K562 (cell line): Measurements from ENCODE around the gene MEST. TPM values are rescaled to one million over a fixed set of nuclear protein-coding genes. Genes with fewer than 3 reads are reported as not detected.

Experiments
- ATAC-seq: fragments of 200-7000 bp; cut with Tn5 transposase; 3 replicates; pipeline ENCODE4 v1.9.1; 2020; ENCODE audit warnings: moderate library complexity
- BruUV-seq: library from RNA; stranded (reverse); fragments of 400-500 nt; replicated peaks from 2 replicates; lab custom pipeline; 2021; lab: Mats Ljungman, UMichigan
- CTCF ChIA-PET: fragments of 300-600 bp; formaldehyde crosslinking; extraction: SDS; loops from one replicate; lab custom pipeline; 2021; ENCODE audit warnings: low intra/inter-chr PET ratio; lab: Yijun Ruan, JAX
- POLR2A ChIA-PET: fragments of 300-600, 350-650 bp; sonication (Branson Sonifier 250); formaldehyde crosslinking; extraction: SDS; loops from one replicate; lab custom pipeline; 2021; ENCODE audit warnings: antibody characterized with exemption, inconsistent platforms; lab: Yijun Ruan, JAX
- DNase-seq, 4 experiments: peaks; one replicate each; pipeline versions ENCODE4 v3.0.0 to v3.0.0-alpha.2; 2011 to 2018; ENCODE audit warnings: low spot score in 3 of 4, mixed read lengths in 3 of 4; ENCODE audit errors: extremely low read depth in 1 of 4
- FAIRE-seq: peaks from 2 replicates; lab custom pipeline; 2011; peaks lifted over from hg19 to GRCh38; lab: Jason Lieb, UNC
- H2AFZ ChIP-seq: 2 replicates; pipeline ENCODE4 v1.6.0; 2011; ENCODE audit warnings: low read depth, low read length, control low read depth, inconsistent platforms
- H3K27ac ChIP-seq: fragments of 200-600 bp; 3 replicates; pipeline ENCODE4 v1.8.0; 2011; ENCODE audit warnings: low read depth, mild to moderate bottlenecking, control low read depth, inconsistent platforms, low read length, moderate library complexity, mixed read lengths; ENCODE audit errors: extremely low read depth
- H3K27me3 ChIP-seq, 2 experiments: fragments of 300-600 bp in 1 of 2; 2 replicates in 1 of 2; 3 replicates in 1 of 2; pipeline versions ENCODE4 v1.6.0 to v1.8.0; 2011; ENCODE audit warnings: inconsistent platforms in 2 of 2, low read length in 2 of 2, mild to moderate bottlenecking in 1 of 2, mixed read lengths in 1 of 2, moderate library complexity in 1 of 2; ENCODE audit not compliant: control insufficient read depth in 2 of 2, insufficient read depth in 2 of 2
- H3K36me3 ChIP-seq: fragments of 300-600 bp; 3 replicates; pipeline ENCODE4 v1.8.0; 2011; ENCODE audit warnings: mild to moderate bottlenecking, low read length, inconsistent platforms; ENCODE audit not compliant: control insufficient read depth, insufficient read depth
- H3K4me1 ChIP-seq, 2 experiments: fragments of 200-600 bp in 1 of 2; replicated peaks in 1 of 2; 2 replicates in 1 of 2; 3 replicates in 1 of 2; pipeline versions ENCODE4 v1.5.1 to v1.8.0; 2011; ENCODE audit warnings: inconsistent platforms in 2 of 2, low read length in 2 of 2, mild to moderate bottlenecking in 1 of 2, mixed read lengths in 1 of 2, moderate library complexity in 1 of 2; ENCODE audit not compliant: control insufficient read depth in 2 of 2, insufficient read depth in 2 of 2
- H3K4me2 ChIP-seq: 2 replicates; pipeline ENCODE4 v1.6.1; 2011; ENCODE audit warnings: low read length, control low read depth, inconsistent platforms, mixed read lengths; ENCODE audit not compliant: insufficient read depth
- H3K4me3 ChIP-seq: fragments of 200-600 bp; sonication (generic), shearing (Covaris generic); 2 replicates; pipeline ENCODE4 v1.5.1; 2016; ENCODE audit warnings: control low read depth, inconsistent platforms
- H3K79me2 ChIP-seq: fragments of 200-600 bp; 3 replicates; pipeline ENCODE4 v1.8.0; 2011; ENCODE audit warnings: low read length, inconsistent platforms; ENCODE audit not compliant: control insufficient read depth, insufficient read depth
- H3K9ac ChIP-seq, 2 experiments: 2 replicates each; pipeline versions ENCODE4 v1.6.0 to v1.6.1; 2011; ENCODE audit warnings: low read depth in 2 of 2, low read length in 2 of 2, control low read depth in 1 of 2, inconsistent platforms in 1 of 2, mild to moderate bottlenecking in 1 of 2, mixed read lengths in 1 of 2; ENCODE audit not compliant: insufficient read depth in 1 of 2
- H3K9me1 ChIP-seq: one replicate; pipeline ENCODE4 v1.6.0; 2011; ENCODE audit warnings: inconsistent platforms, mild to moderate bottlenecking, low read length, moderate library complexity; ENCODE audit not compliant: control insufficient read depth, insufficient read depth
- H3K9me3 ChIP-seq: replicated peaks from 2 replicates; pipeline ENCODE4 v1.5.1; 2011; ENCODE audit warnings: low read depth, low read length, inconsistent platforms; ENCODE audit not compliant: control insufficient read depth, insufficient read depth
- H4K20me1 ChIP-seq: replicated peaks from 2 replicates; pipeline ENCODE4 v1.6.1; 2011; ENCODE audit warnings: low read length, inconsistent platforms, mixed read lengths; ENCODE audit not compliant: control insufficient read depth, insufficient read depth
- BHLHE40 ChIP-seq: IDR thresholded peaks from 2 replicates; pipeline ENCODE4 v1.6.1; 2011; ENCODE audit warnings: low read length, improper control_type of control experiment
- CREB3 ChIP-seq: fragments of 450-650 bp; conservative IDR thresholded peaks from 2 replicates; pipeline ENCODE4 v1.6.1; 2016; ENCODE audit warnings: missing genetic modification characterization, low read depth, mild to moderate bottlenecking, missing compliant biosample characterization, moderate library complexity
- ESRRA ChIP-seq: fragments of 450-650 bp; IDR thresholded peaks from 2 replicates; pipeline ENCODE4 v1.6.1; 2014; ENCODE audit warnings: low read depth, mild to moderate bottlenecking, moderate library complexity, borderline replicate concordance
- MCM7 ChIP-seq, 2 experiments: fragments of 450-650 bp; IDR thresholded peaks; 2 replicates each; pipeline ENCODE4 v1.6.1; 2016 to 2018
- MEIS2 ChIP-seq: fragments of 450-650 bp; IDR thresholded peaks from 2 replicates; pipeline ENCODE4 v1.6.1; 2014; ENCODE audit warnings: mild to moderate bottlenecking; ENCODE audit not compliant: partially characterized antibody
- PKNOX1 ChIP-seq: fragments of 450-650 bp; IDR thresholded peaks from 2 replicates; pipeline ENCODE4 v1.6.1; 2016
- ZKSCAN8 ChIP-seq: fragments of 200-800 bp; sonication (Bioruptor generic); IDR thresholded peaks from 2 replicates; pipeline ENCODE4 v1.6.1; 2016; ENCODE audit warnings: missing genetic modification characterization, missing compliant biosample characterization
- in situ Hi-C: fragments of 300-500 bp; cut with MboI; formaldehyde crosslinking; loops from 4 replicates; pipeline ENCODE4 v1.15.0; 2018; ENCODE audit warnings: inconsistent platforms, mixed read lengths
- intact Hi-C: fragments of 100-400 bp; cut with micrococcal nuclease; formaldehyde crosslinking; loops from 2 replicates; pipeline ENCODE4 v1.14.2; 2022
- polyA plus RNA-seq, 8 experiments: library from polyadenylated mRNA; depleted of rRNA in 4 of 8; stranded (reverse) in 5 of 8; unstranded in 3 of 8; fragments of >200 nt; fragmentation: Nextera tagmentation in 2 of 8; fragmentation: Illumina TruSeq in 1 of 8; extraction: Ambion mirVana in 2 of 8; extraction: Trizol in 1 of 8; gene quantifications; 2 replicates each; pipeline versions ENCODE4 v1.2.1 to v1.2.3, GENCODE V29; 2011 to 2014; ENCODE audit warnings: inconsistent platforms in 1 of 8, missing spikeins in 1 of 8
- total RNA-seq, 7 experiments: library from RNA; depleted of rRNA in 6 of 7; stranded (reverse); fragments of >200 nt in 6 of 7; fragmentation: Illumina TruSeq in 2 of 7; extraction: Trizol in 2 of 7; gene quantifications; 2 replicates each; pipeline versions ENCODE4 v1.2.1 to v1.2.3, GENCODE V29; 2011 to 2021; ENCODE audit warnings: low replicate concordance in 1 of 7

Gene MEST
- total and polyA plus RNA-seq, 9 of the 15 experiments (the other 6 are each of a cell fraction or from before 2014, with no cell fraction given): 0.04 to 0.74 (median 0.36) TPM; not detected in 1

- BruUV-seq: no TSS peak
- H3K4me2 ChIP-seq: no peak overlapping the region
- no peak for FAIRE-seq
Observed at GRCh38 chr7:130473289-130473688, 18.6 kb upstream of the MEST start.

More at GRCh38 chr7:130473289-130473688, 18.6 kb upstream of the MEST start:
- TF ChIP-seq ESRRA: no peak
- TF ChIP-seq CREB3 (tag): no peak
- TF ChIP-seq PKNOX1: 0 out of 2 replicates have a peak, but pooled peaks have one; percentile 14
- TF ChIP-seq MEIS2: peak; percentile 16
- TF ChIP-seq BHLHE40: no peak
- no peak for TF ChIP-seq ZKSCAN8 (CRISPR knock-in tag)
- no peak for TF ChIP-seq MCM7 (IDR thresholded peaks at IDR 0.05)
- H2AFZ ChIP-seq: no peak overlapping the region
- H3K9me1 ChIP-seq: no peaks in the 10 kb centered on the region
- no peaks in the 10 kb centered on the region for H3K9me3 ChIP-seq
- no peaks in the 10 kb centered on the region for H3K36me3 ChIP-seq
- ChIA-PET CTCF (no interaction called here), POLR2A (interaction anchor here (0.5 to 1.1 kb wide), 4 partner anchors 11 to 346 kb away, joined by 3 to 4 read pairs (median 3); no protein-coding TSS in a partner anchor)
- H3K27me3 ChIP-seq: peaks cover 15 to 24% of the 10 kb centered on the region in 2 experiments
- H3K79me2 ChIP-seq: no peaks in the 10 kb centered on the region
- ATAC-seq: no peak
- intact Hi-C loops: no loop called here
- in situ Hi-C loops: no loop called here
- no peaks in the 10 kb centered on the region for H3K4me1 ChIP-seq
- no peak overlapping the region for H3K9ac ChIP-seq
- no peak for DNase-seq
- H3K27ac ChIP-seq: no peak overlapping the region
- no peaks in the 10 kb centered on the region for H4K20me1 ChIP-seq
- no peak overlapping the region for H3K4me3 ChIP-seq
